Vagina (tissue), 2 donors: ENCODE data around the gene MILR1.

Experiments
- CTCF ChIP-seq, 3 experiments: fragments of 450-650 bp in 2 of 3; fragments of 200-600 bp in 1 of 3; sonication (generic) in 1 of 3; IDR thresholded peaks; one replicate each; pipeline ENCODE4 v1.5.1; 2017 to 2019; ENCODE audit warnings: antibody characterized with exemption in 3 of 3, mild to moderate bottlenecking in 2 of 3, moderate library complexity in 2 of 3
- POLR2A ChIP-seq, 2 donors: fragments of 450-650 bp; IDR thresholded peaks; one replicate each; pipeline ENCODE4 v1.6.1; 2017; ENCODE audit warnings: antibody characterized with exemption in 2 of 2, mild to moderate bottlenecking in 2 of 2, moderate library complexity in 2 of 2

- TF ChIP-seq POLR2A (IDR thresholded peaks at IDR 0.05): no peak
- no peak for TF ChIP-seq CTCF (IDR thresholded peaks at IDR 0.05)
These were observed 5.7 kb upstream of the MILR1 start for GRCh38 chr17:64443086-64443760.
